Measurements from ENCODE around the gene MACROD1.

Gene MACROD1

DNA sequence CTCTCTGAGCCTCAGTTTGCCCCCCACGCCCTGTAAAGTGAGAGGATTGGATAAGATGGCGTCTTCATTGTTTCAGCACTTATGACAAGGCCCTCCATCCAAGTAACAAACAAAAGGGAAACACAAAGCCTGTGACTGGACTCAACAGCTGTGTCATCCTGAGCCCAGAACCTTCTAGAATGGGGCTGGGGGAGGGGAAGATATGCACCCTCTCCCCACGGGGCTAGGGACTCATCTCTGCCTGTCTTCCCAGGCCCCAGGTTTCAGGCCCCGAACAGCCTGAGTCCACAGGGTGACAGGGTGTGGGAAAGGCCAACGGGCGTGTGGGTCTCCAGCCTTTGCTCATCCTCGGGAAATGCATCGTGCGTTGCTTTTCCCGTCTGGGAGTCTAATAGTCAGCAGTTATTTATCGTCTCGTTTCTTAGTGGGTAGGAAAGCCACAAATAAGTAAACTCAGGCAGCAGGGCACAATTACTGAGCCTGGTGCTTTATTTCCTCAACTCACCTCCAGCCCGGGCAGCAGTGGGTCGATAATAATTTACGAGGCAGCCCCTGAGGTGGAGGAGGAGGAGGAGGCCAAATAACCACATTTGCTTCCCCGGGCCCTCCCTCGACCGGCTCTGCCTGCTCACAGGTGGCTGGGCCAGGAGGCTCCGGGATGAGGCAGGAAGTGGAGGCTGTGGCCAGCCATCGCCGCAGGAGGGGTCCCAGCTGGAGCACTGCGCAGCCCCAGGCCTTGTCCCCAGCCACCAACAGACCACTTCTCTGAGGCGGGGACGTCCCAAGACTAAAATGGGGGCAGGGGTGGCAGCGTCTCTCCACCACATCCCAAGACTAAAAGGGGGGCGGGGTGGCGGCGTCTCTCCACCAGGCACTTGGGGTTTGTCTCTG, 75.8 kb downstream of the MACROD1 start:
- Mint-ChIP-seq H3K27me3 (ENCODE audit: low read depth, poor library complexity) (peaks cover 12% of the 10 kb centered on the region), H3K9me3 (no peaks in the 10 kb centered on the region), H3K4me3 (no peak overlapping the region), H3K36me3 (ENCODE audit: low read depth) (no peaks in the 10 kb centered on the region), H3K27ac (no peak overlapping the region), H3K4me1 (peaks cover 63% of the 10 kb centered on the region)
- TF ChIP-seq, protein P1, sequence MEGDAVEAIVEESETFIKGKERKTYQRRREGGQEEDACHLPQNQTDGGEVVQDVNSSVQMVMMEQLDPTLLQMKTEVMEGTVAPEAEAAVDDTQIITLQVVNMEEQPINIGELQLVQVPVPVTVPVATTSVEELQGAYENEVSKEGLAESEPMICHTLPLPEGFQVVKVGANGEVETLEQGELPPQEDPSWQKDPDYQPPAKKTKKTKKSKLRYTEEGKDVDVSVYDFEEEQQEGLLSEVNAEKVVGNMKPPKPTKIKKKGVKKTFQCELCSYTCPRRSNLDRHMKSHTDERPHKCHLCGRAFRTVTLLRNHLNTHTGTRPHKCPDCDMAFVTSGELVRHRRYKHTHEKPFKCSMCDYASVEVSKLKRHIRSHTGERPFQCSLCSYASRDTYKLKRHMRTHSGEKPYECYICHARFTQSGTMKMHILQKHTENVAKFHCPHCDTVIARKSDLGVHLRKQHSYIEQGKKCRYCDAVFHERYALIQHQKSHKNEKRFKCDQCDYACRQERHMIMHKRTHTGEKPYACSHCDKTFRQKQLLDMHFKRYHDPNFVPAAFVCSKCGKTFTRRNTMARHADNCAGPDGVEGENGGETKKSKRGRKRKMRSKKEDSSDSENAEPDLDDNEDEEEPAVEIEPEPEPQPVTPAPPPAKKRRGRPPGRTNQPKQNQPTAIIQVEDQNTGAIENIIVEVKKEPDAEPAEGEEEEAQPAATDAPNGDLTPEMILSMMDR (IDR thresholded peaks at IDR 0.05), result no peak
- no peak for DNase-seq

DNA sequence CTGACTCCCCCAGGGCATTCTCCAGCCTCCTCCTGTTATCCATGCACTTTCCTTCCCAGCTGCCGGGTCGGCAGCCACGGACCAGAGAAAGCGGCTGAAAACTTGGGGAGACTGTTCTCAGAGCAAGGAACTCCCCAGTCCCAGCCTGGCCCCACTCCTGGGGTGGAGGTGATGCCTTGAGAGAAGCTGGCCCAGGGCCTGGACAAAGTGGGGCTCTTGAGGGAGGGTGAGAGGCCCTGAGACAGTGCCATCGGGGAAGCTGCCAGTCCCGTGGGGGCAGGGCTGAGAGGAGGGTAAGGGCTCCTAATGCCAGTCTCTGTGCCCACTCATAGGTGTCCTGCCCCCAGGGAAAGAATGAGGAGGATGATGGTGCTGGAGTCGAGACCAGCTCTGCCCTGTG, 76.4 kb downstream of the MACROD1 start:
- Mint-ChIP-seq H3K4me3 (no peak overlapping the region), H3K27me3 (ENCODE audit: low read depth, poor library complexity) (peaks cover 10% of the 10 kb centered on the region), H3K36me3 (ENCODE audit: low read depth) (no peaks in the 10 kb centered on the region), H3K9me3 (no peaks in the 10 kb centered on the region), H3K27ac (no peak overlapping the region), H3K4me1 (peaks cover 57% of the 10 kb centered on the region)
- TF ChIP-seq, protein P1 (IDR thresholded peaks at IDR 0.05), result no peak
- no peak for DNase-seq

DNA sequence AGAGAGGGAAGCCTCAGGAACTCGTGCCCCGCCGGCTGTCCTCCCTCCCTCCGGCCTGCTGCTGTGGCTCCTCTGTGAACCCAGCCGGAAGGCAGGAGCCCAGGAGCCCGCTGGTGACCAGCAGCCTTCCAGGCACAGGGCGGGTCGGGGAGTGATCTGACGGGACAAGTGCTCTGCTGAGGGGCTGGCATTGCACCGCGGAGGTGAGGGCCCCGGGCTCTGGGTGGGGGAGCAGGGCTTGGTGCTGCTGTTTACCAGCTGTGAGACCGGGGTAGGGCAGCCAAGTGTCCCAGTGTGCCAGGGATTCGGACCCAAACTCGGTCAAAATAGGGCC, 76.9 kb downstream of the MACROD1 start:
- no peak overlapping the region for H3K4me3 Mint-ChIP-seq
- peaks cover 56% of the 10 kb centered on the region for H3K4me1 Mint-ChIP-seq
- no peaks in the 10 kb centered on the region for H3K36me3 Mint-ChIP-seq (ENCODE audit: low read depth)
- TF ChIP-seq, protein P1 (IDR thresholded peaks at IDR 0.05), result no peak
- no peaks in the 10 kb centered on the region for H3K9me3 Mint-ChIP-seq
- no peak overlapping the region for H3K27ac Mint-ChIP-seq
- H3K27me3 Mint-ChIP-seq (ENCODE audit: low read depth, poor library complexity), result peaks cover 10% of the 10 kb centered on the region
- no peak for DNase-seq

DNA sequence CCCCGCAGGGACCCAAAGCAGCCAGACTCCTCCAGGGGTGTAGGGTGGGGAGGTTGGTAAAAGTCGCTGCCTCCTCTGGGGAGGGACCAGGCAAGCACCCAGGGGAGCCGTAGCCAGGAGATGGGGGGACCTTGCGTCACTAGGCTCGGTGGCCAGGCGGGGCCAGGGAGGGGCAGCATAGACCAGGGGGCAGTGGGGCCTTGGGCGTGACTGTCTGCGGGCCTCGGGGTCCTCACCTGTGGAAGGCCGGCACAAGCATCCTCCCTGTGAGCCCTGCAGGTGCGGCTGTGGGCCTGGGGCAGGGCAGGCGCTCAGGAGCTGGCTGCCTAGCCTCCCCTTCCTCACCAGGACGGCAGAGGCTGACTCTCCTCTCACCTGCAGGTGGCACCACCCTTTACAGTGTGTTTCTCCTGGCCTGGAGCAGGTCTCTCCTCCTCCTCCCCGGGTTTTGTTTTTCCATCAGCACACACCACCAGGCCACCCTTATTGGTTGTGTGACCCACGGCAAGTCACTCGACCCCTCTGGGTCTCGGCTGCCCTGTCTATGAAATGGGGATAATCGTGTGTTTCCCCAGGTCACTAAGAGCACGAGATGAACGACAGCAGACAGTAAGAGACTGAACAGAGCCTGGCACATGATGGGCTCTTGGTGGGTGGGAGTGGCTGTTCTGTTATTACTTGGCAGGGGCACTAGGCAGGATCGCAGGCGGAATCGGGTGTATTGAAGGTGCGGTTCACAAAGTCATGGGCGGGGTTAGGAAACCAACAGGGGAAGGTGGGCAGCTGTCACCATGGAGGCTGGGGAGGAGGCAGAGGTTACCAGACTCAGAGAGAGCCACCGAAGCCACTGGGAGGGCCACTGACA, 77.5 kb downstream of the MACROD1 start:
- no peak for DNase-seq
- Mint-ChIP-seq H3K27ac (no peak overlapping the region), H3K27me3 (ENCODE audit: low read depth, poor library complexity) (peaks cover 10% of the 10 kb centered on the region), H3K4me1 (peaks cover 56% of the 10 kb centered on the region), H3K4me3 (no peak overlapping the region), H3K36me3 (ENCODE audit: low read depth) (no peaks in the 10 kb centered on the region), H3K9me3 (no peaks in the 10 kb centered on the region)
- TF ChIP-seq, protein P1 (IDR thresholded peaks at IDR 0.05), result no peak

DNA sequence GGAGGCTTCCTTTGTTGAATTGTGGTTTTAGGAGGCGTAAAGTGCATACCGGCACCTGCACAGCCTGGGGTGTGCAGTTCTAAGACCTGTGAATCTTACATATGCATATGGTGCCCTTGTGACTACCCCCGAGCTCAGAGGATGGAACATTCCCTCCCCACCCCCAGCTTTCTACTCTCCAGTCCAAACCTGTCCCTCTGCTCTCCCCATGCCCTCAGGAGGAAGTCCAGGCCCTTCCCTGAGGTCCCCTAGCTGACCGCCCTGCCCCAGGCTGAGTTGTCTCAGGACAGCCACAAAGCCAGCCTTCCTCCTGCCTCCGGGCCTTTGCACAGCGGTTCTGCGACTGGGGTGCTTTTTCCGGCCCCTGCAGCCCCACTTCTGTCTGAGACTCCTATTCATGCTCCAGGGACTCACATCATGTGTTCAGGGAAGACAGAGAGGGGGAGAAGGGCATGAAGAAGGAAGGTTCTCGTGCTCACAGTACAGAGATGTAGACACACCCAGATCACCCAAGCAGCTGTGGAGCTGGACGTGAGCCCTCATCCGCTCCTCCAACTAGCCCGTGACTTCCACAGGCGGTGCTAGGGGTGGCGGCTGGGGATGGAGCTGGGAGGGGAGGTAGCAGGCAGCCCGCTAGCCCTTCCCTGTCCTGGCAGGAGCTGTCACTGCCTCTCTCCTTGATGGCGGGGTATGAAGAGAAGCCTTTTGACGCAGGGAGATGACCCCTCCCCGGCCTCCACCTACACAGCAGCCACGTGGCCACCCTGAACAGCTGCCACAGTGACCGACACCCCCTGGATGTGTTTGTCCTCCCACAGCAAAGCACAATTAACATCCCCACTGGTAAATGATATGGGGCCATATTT, 79.4 kb downstream of the MACROD1 start:
- H3K4me1 Mint-ChIP-seq, result peaks cover 51% of the 10 kb centered on the region
- H3K27ac Mint-ChIP-seq, result no peak overlapping the region
- no peaks in the 10 kb centered on the region for H3K9me3 Mint-ChIP-seq
- H3K27me3 Mint-ChIP-seq (ENCODE audit: low read depth, poor library complexity), result peaks cover 17% of the 10 kb centered on the region
- H3K4me3 Mint-ChIP-seq, result no peak overlapping the region
- TF ChIP-seq, protein P1 (IDR thresholded peaks at IDR 0.05), result no peak
- H3K36me3 Mint-ChIP-seq (ENCODE audit: low read depth), result no peaks in the 10 kb centered on the region
- no peak for DNase-seq

All from nephron progenitor cell (in vitro differentiated cells).